HepG2 (cell line): Measurements from ENCODE around the gene ZNF554. TPM values are rescaled to one million over a fixed set of nuclear protein-coding genes. Genes with fewer than 3 reads are reported as not detected.

Experiments
- BCL6 ChIP-seq: IDR thresholded peaks from 2 replicates; pipeline ENCODE4 v1.6.1; 2016; ENCODE audit warnings: missing genetic modification reagents, missing compliant biosample characterization
- BHLHE40 ChIP-seq: IDR thresholded peaks from 2 replicates; pipeline ENCODE4 v1.6.1; 2011; ENCODE audit warnings: low read length, improper control_type of control experiment
- CBX1 ChIP-seq: IDR thresholded peaks from one replicate; pipeline ENCODE4 v1.6.1; 2016; ENCODE audit warnings: antibody characterized with exemption, low read depth
- FOXA3 ChIP-seq: IDR thresholded peaks from 2 replicates; pipeline ENCODE4 v1.6.1; 2016; ENCODE audit warnings: missing genetic modification reagents, missing compliant biosample characterization
- HBP1 ChIP-seq: IDR thresholded peaks from 2 replicates; pipeline ENCODE4 v1.6.1; 2016; ENCODE audit warnings: low read depth, control low read depth
- HOXA5 ChIP-seq: sonication (generic); formaldehyde crosslinking; IDR thresholded peaks from 2 replicates; pipeline ENCODE4 v1.4.0; 2020; ENCODE audit warnings: missing genetic modification reagents
- MLX ChIP-seq: IDR thresholded peaks from 2 replicates; pipeline ENCODE4 v1.6.1; 2016
- RBM22 ChIP-seq: fragments of 200-400 bp; formaldehyde crosslinking; optimal IDR thresholded peaks from 2 replicates; pipeline ENCODE3; 2017; ENCODE audit warnings: mild to moderate bottlenecking, low read length, moderate library complexity
- RFX5 ChIP-seq: IDR thresholded peaks from 2 replicates; pipeline ENCODE4 v1.6.1; 2011; ENCODE audit warnings: low read depth, low read length, improper control_type of control experiment
- SALL1 ChIP-seq: sonication (generic); formaldehyde crosslinking; IDR thresholded peaks from 2 replicates; pipeline ENCODE4 v1.8.0; 2022; ENCODE audit warnings: mild to moderate bottlenecking, missing genetic modification reagents
- SP2 ChIP-seq: sonication (generic); formaldehyde crosslinking; IDR thresholded peaks from 2 replicates; pipeline ENCODE4 v1.5.1; 2020; ENCODE audit warnings: mild to moderate bottlenecking, missing genetic modification reagents
- SRSF1 ChIP-seq: fragments of 200-400 bp; formaldehyde crosslinking; optimal IDR thresholded peaks from 2 replicates; pipeline ENCODE3; 2017; ENCODE audit warnings: mild to moderate bottlenecking, low read depth, low read length, moderate library complexity
- TBP ChIP-seq: sonication (generic); formaldehyde crosslinking; IDR thresholded peaks from 2 replicates; pipeline ENCODE4 v1.5.0; 2020; ENCODE audit warnings: missing genetic modification reagents
- TGIF2 ChIP-seq: IDR thresholded peaks from 2 replicates; pipeline ENCODE4 v1.6.1; 2016; ENCODE audit warnings: control low read depth, missing compliant biosample characterization
- ZBTB44 ChIP-seq: sonication (generic); formaldehyde crosslinking; IDR thresholded peaks from 2 replicates; pipeline ENCODE4 v1.4.0; 2020; ENCODE audit warnings: missing genetic modification reagents
- ZBTB8A ChIP-seq: sonication (generic); formaldehyde crosslinking; IDR thresholded peaks from 2 replicates; pipeline ENCODE4 v1.4.0; 2020; ENCODE audit warnings: mild to moderate bottlenecking, low read depth, missing genetic modification reagents, borderline replicate concordance
- ZNF121 ChIP-seq: sonication (generic); formaldehyde crosslinking; IDR thresholded peaks from 2 replicates; pipeline ENCODE4 v1.5.0; 2020; ENCODE audit warnings: mild to moderate bottlenecking, missing genetic modification reagents
- ZNF136 ChIP-seq: sonication (generic); formaldehyde crosslinking; IDR thresholded peaks from 2 replicates; pipeline ENCODE4 v1.8.1; 2022; ENCODE audit warnings: low read depth, mild to moderate bottlenecking, moderate library complexity, missing genetic modification reagents
- ZNF724P ChIP-seq: sonication (generic); formaldehyde crosslinking; IDR thresholded peaks from 2 replicates; pipeline ENCODE4 v1.8.0; 2022; ENCODE audit warnings: missing genetic modification reagents, borderline replicate concordance
- ZNF747 ChIP-seq: sonication (generic); formaldehyde crosslinking; IDR thresholded peaks from 2 replicates; pipeline ENCODE4 v1.8.1; 2023; ENCODE audit warnings: missing genetic modification reagents, mild to moderate bottlenecking, borderline replicate concordance
- polyA plus RNA-seq, 8 experiments: library from polyadenylated mRNA; depleted of rRNA in 3 of 8; stranded (reverse) in 7 of 8; unstranded in 1 of 8; fragments of >200 nt; fragmentation: Illumina TruSeq in 4 of 8; extraction: Trizol in 4 of 8; gene quantifications; 2 replicates each; pipeline versions ENCODE4 v1.2.1 to v1.2.3, GENCODE V29; 2011 to 2016; ENCODE audit warnings: low read depth in 4 of 8, missing spikeins in 1 of 8, mixed read lengths in 1 of 8; ENCODE audit not compliant: insufficient read depth in 1 of 8
- total RNA-seq, 5 experiments: library from RNA; depleted of rRNA; stranded (reverse); fragments of >200 nt; fragmentation: Illumina TruSeq; extraction: Trizol; gene quantifications; 2 replicates each; pipeline ENCODE4 v1.2.3, GENCODE V29; 2016; ENCODE audit warnings: low read depth in 1 of 5
- TF ChIP-seq, protein P1 (sequence below): sonication (generic); formaldehyde crosslinking; conservative IDR thresholded peaks from 2 replicates; pipeline ENCODE4 v1.5.0; 2020; ENCODE audit warnings: missing genetic modification reagents
- TF ChIP-seq, protein P2 (sequence below): sonication (generic); formaldehyde crosslinking; IDR thresholded peaks from 2 replicates; pipeline ENCODE4 v1.5.1; 2020; ENCODE audit warnings: missing genetic modification reagents, mild to moderate bottlenecking, borderline replicate concordance

The ZNF554 gene
- total and polyA plus RNA-seq, 2 of the 13 experiments (the other 11 are each of a cell fraction or from before 2014, with no cell fraction given) = 2.2 to 2.7 TPM

DNA sequence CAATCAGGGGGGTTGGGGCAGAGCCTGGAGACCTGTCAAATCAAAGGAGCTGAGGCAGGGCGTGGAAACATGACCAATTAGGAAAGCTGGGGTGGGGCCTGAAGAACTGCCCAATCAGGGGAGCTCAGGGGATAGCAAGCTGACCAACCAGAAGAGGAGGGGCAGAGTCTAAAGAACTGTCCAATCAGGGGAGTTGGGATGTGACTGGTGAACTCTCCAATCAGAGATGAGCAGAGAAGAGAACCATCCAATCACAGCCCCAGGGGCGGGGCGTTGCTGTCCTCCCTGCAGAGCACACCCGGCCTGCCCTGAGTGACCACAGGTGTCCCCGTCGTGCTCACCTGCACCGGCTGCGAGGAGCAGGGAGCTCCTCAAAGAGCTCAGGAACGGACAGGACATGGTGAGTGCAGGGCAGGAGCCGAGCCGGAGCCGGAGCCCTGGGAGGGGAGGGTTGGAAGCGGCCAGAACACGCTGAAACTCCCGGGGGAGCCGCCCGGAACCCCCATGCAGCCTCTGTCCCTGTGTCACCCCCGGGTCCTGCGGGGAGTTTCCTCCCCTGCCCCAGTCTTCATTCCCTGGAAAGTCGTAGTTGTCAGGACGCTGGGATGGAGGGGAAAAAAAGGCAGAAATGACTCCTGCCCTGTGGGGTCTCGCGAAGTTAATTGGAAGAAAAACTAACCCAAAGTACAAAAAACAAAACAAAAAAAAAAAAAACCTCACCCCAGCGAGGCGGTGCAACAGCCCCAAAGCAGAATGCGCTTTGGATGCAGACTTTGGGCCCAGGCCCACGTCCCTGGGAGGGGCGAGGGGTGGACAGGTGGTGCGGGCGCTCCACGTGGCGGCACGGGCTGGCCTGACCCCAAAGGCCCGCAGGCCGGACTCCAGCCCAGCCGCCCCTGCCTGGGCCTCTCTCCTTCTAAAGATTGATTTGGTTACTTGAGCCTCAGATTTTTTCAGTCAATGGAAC lies 47.6 kb downstream of the ZNF554 start, which contains the start of gene ZNF556 (continued):
- TF ChIP-seq MLX (CRISPR knock-in tag) (0 out of 2 replicates have a peak, but pooled peaks have one; percentile 21), FOXA3 (CRISPR knock-in tag) (0 out of 2 replicates have a peak, but pooled peaks have one; percentile 17), ZNF121 (CRISPR knock-in tag) (0 out of 2 replicates have a peak, but pooled peaks have one; percentile 48), RFX5 (peak; percentile 95), HBP1 (CRISPR knock-in tag) (peak; percentile 53; the same call in 1 of the 2 replicates), ZBTB8A (CRISPR knock-in tag) (peak; percentile 49; the same call in 1 of the 2 replicates), HOXA5 (CRISPR knock-in tag) (peak; percentile 55; the same call in 1 of the 2 replicates), TGIF2 (CRISPR knock-in tag) (peak; percentile 78; the same call in 1 of the 2 replicates), ZNF747 (CRISPR knock-in tag) (peak; percentile 53; the same call in 1 of the 2 replicates), RBM22 (no peak), ZBTB44 (CRISPR knock-in tag) (no peak), TBP (CRISPR knock-in tag) (no peak), ZNF136 (CRISPR knock-in tag) (0 out of 2 replicates have a peak, but pooled peaks have one; percentile 42), SRSF1 (peak; percentile 69), CBX1 (peak; percentile 61), BHLHE40 (no peak; the same call in 1 of the 2 replicates), ZNF724P (CRISPR knock-in tag) (no peak), SALL1 (CRISPR knock-in tag) (peak; percentile 73), SP2 (CRISPR knock-in tag) (peak; percentile 88), BCL6 (CRISPR knock-in tag) (peak; percentile 21)
- TF ChIP-seq, protein P1, sequence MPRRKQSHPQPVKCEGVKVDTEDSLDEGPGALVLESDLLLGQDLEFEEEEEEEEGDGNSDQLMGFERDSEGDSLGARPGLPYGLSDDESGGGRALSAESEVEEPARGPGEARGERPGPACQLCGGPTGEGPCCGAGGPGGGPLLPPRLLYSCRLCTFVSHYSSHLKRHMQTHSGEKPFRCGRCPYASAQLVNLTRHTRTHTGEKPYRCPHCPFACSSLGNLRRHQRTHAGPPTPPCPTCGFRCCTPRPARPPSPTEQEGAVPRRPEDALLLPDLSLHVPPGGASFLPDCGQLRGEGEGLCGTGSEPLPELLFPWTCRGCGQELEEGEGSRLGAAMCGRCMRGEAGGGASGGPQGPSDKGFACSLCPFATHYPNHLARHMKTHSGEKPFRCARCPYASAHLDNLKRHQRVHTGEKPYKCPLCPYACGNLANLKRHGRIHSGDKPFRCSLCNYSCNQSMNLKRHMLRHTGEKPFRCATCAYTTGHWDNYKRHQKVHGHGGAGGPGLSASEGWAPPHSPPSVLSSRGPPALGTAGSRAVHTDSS (CRISPR knock-in tag) = no peak
- TF ChIP-seq, protein P2, sequence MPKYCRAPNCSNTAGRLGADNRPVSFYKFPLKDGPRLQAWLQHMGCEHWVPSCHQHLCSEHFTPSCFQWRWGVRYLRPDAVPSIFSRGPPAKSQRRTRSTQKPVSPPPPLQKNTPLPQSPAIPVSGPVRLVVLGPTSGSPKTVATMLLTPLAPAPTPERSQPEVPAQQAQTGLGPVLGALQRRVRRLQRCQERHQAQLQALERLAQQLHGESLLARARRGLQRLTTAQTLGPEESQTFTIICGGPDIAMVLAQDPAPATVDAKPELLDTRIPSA (CRISPR knock-in tag) = no peak
